GM10248 (cell line): ENCODE results near the gene EPB41.
"Not testable (repeated sequence)": the region's sequence is repeated elsewhere in the genome, so short reads cannot be mapped to it uniquely, and the experiment has no call there.

ENCODE experiments used
- CTCF ChIA-PET: fragments of 300-600 bp; sonication (Branson Sonifier 250); formaldehyde crosslinking; extraction: SDS; loops from one replicate; lab custom pipeline; 2021; ENCODE audit warnings: antibody characterized with exemption; lab: Yijun Ruan, JAX
- POLR2A ChIA-PET: fragments of 350-650 bp; sonication (Branson Sonifier 250); formaldehyde crosslinking; extraction: SDS; loops from one replicate; lab custom pipeline; 2020; ENCODE audit warnings: antibody characterized with exemption; lab: Yijun Ruan, JAX
- DNase-seq: peaks from one replicate; pipeline ENCODE4 v3.0.0; 2012; ENCODE audit errors: extremely low spot score
- CTCF ChIP-seq: IDR thresholded peaks from 2 replicates; pipeline ENCODE4 v1.5.1; 2012; ENCODE audit warnings: mild to moderate bottlenecking, low read depth; ENCODE audit errors: extremely low read depth, missing control alignments, control extremely low read depth

The EPB41 gene

GRCh38 chr1:29056256-29056655, 141.9 kb downstream of the EPB41 start:
- DNase-seq: no peak
- ChIA-PET POLR2A (interaction anchor here (0.7 kb wide), 1 partner anchor 1690 kb away, joined by 5 read pairs; no protein-coding TSS in a partner anchor), CTCF (interaction anchor here (1.4 to 3.9 kb wide), 3 partner anchors 16 to 179 kb away, joined by 3 to 16 read pairs (median 8); no protein-coding TSS in a partner anchor)
- TF ChIP-seq CTCF: no peak

- CTCF ChIA-PET: interaction anchor here (3.9 kb wide), 1 partner anchor 25 kb away, joined by 16 read pairs; no protein-coding TSS in a partner anchor
- no peak for DNase-seq
- POLR2A ChIA-PET: no interaction called here
- no peak for TF ChIP-seq CTCF
Measured at GRCh38 chr1:29057700-29058099, 143.3 kb downstream of the EPB41 start.

- CTCF ChIA-PET: interaction anchor here (1.0 to 2.1 kb wide), 3 partner anchors 11 to 29 kb away, joined by 3 to 5 read pairs (median 3); no protein-coding TSS in a partner anchor
- TF ChIP-seq CTCF: no peak
- POLR2A ChIA-PET: no interaction called here
- no peak for DNase-seq
Measured at GRCh38 chr1:29062157-29062942, 148.0 kb downstream of the EPB41 start.

GRCh38 chr1:29064064-29064463, 149.7 kb downstream of the EPB41 start:
- POLR2A ChIA-PET: no interaction called here
- no peak for DNase-seq
- CTCF ChIA-PET: interaction anchor here (0.8 to 2.5 kb wide), 5 partner anchors 9 to 32 kb away, joined by 3 to 9 read pairs (median 3); no protein-coding TSS in a partner anchor
- no peak for TF ChIP-seq CTCF

GRCh38 chr1:29077155-29077554, 162.8 kb downstream of the EPB41 start:
- DNase-seq: no peak
- TF ChIP-seq CTCF: no peak
- ChIA-PET CTCF (interaction anchor here (1.0 kb wide), 1 partner anchor 24 kb away, joined by 3 read pairs; no protein-coding TSS in a partner anchor), POLR2A (no interaction called here)

- DNase-seq, POLR2A ChIA-PET: not testable (repeated sequence)
- CTCF ChIA-PET: interaction anchor here (0.8 to 1.2 kb wide), 3 partner anchors 26 to 198 kb away, joined by 3 read pairs; no protein-coding TSS in a partner anchor
Measured at GRCh38 chr1:29079916-29080629, 165.7 kb downstream of the EPB41 start.
